AG09319 (cell line): ENCODE results near the gene OGDH.

Source experiments
- DNase-seq: peaks from one replicate; pipeline ENCODE4 v3.0.0-alpha.2; 2010; ENCODE audit warnings: low read depth; ENCODE audit errors: extremely low read depth
- TF ChIP-seq, protein P1 (sequence below): IDR thresholded peaks from 2 replicates; pipeline ENCODE4 v1.5.1; 2011; ENCODE audit warnings: low read depth, mild to moderate bottlenecking, inconsistent platforms, low read length, moderate library complexity

The OGDH gene

GRCh38 chr7:44678471-44679179 is 72.2 kb downstream of the OGDH start:
- DNase-seq = peak; percentile 70
- TF ChIP-seq, protein P1, sequence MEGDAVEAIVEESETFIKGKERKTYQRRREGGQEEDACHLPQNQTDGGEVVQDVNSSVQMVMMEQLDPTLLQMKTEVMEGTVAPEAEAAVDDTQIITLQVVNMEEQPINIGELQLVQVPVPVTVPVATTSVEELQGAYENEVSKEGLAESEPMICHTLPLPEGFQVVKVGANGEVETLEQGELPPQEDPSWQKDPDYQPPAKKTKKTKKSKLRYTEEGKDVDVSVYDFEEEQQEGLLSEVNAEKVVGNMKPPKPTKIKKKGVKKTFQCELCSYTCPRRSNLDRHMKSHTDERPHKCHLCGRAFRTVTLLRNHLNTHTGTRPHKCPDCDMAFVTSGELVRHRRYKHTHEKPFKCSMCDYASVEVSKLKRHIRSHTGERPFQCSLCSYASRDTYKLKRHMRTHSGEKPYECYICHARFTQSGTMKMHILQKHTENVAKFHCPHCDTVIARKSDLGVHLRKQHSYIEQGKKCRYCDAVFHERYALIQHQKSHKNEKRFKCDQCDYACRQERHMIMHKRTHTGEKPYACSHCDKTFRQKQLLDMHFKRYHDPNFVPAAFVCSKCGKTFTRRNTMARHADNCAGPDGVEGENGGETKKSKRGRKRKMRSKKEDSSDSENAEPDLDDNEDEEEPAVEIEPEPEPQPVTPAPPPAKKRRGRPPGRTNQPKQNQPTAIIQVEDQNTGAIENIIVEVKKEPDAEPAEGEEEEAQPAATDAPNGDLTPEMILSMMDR = no peak

GRCh38 chr7:44681645-44682044 is 75.2 kb downstream of the OGDH start:
- TF ChIP-seq, protein P1 = no peak
- DNase-seq = no peak

DNA sequence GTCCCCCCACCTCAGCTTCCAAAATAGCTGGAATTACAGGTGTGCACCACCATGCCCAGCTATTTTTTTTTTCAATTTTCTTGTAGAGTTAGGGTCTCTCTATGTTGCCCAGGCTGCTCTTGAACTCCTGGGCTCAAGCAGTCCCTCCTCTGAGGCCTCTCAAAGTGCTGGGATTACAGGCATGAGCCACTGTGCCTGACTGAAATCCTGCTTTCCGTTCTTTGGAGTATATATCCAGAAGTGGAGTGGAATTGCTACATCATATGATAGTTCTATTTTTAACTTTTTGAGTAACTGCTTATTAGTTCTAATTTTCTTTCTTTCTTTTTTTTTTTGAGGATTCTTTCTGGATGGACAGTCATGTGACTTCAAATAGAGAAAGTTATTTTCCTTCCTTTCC is 79.3 kb downstream of the OGDH start:
- TF ChIP-seq, protein P1 = no peak

GRCh38 chr7:44689427-44689826 is 83.0 kb downstream of the OGDH start:
- TF ChIP-seq, protein P1 = no peak
- DNase-seq = no peak

More for the DNA sequence above, 79.3 kb downstream of the OGDH start:
- no peak for DNase-seq

DNA sequence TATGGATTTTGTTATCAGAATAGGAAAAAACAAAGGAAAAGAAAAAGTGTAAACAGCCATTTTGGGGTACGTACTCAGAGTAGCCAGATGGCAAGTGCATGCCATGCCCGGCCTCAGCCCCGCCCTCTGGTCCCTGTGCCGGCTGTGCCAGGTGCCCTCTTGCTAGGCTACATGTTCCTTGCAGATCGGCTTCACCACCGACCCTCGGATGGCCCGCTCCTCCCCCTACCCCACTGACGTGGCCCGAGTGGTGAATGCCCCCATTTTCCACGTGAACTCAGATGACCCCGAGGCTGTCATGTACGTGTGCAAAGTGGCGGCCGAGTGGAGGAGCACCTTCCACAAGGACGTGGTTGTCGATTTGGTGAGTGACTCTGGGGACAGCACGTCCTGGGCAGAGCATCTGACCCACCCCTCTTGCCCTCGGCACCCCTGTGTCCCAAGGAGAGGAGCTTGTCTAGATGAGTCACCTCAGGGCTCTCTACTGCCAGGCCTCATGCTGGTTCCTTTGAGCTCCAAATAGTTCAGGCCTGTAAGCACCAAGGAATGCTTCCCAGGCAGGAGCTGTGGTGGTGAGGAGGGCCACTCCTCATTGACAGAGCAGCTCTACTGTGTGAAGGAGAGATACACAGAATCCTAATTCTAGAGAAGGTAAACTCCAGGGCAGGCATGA is 87.3 kb downstream of the OGDH start:
- DNase-seq = peak; percentile 5
- TF ChIP-seq, protein P1 = no peak

- TF ChIP-seq, protein P1 = no peak
- DNase-seq = no peak
Measured at GRCh38 chr7:44694326-44694725, 87.9 kb downstream of the OGDH start.

DNA sequence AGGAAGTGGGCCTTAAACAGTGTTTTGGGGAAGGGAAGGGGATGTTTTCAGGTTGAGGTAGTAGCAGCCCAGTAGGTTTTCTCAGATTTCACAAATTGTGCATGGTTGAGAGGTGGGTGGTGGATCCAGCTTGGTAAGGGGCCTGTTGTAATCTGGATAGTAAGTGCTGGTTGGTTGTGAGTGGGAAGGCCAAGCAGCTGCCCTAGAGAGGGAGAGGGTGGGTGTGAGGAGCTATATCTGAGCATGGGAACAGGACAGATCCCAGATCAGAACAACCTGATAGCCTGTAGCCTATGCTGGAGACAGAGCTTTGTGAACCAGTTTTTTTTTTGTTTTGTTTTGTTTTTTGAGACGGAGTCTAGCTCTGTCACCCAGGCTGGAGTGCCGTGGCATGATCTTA is 88.3 kb downstream of the OGDH start:
- DNase-seq = no peak
- TF ChIP-seq, protein P1 = no peak
